ENCODE results near the gene TNS4.

TNS4 gene

DNA sequence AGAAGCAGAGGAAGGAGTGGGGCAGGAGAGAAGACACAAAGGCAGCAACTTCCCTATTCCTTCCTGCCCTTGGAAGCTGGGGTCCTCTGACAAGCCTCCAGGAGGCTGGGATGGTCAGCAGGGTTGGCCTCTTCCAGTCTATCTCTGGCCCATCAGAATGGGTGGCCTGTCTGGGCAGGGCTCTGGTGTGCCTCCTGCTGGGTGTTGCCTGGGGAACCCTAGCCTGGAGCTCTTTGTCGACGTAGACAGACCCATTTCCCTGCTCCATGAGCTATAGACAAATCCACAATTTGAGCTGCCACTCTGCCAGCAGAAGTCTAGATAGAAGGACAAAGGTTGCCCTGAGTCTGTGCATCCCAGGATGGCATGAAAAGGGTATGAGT is 46.8 kb downstream of the TNS4 start:
- Mint-ChIP-seq H3K36me3 (ENCODE audit: low read depth) (peaks cover 48% of the 10 kb centered on the region), H3K27ac (peak overlapping the region; percentile 36 to 98 (median 74)), H3K9me3 (no peaks in the 10 kb centered on the region), H3K4me1 (peaks cover 79% of the 10 kb centered on the region), H3K4me3 (no peak overlapping the region), H3K27me3 (ENCODE audit: low read depth) (peaks cover 11% of the 10 kb centered on the region)
- TF ChIP-seq, protein P1, sequence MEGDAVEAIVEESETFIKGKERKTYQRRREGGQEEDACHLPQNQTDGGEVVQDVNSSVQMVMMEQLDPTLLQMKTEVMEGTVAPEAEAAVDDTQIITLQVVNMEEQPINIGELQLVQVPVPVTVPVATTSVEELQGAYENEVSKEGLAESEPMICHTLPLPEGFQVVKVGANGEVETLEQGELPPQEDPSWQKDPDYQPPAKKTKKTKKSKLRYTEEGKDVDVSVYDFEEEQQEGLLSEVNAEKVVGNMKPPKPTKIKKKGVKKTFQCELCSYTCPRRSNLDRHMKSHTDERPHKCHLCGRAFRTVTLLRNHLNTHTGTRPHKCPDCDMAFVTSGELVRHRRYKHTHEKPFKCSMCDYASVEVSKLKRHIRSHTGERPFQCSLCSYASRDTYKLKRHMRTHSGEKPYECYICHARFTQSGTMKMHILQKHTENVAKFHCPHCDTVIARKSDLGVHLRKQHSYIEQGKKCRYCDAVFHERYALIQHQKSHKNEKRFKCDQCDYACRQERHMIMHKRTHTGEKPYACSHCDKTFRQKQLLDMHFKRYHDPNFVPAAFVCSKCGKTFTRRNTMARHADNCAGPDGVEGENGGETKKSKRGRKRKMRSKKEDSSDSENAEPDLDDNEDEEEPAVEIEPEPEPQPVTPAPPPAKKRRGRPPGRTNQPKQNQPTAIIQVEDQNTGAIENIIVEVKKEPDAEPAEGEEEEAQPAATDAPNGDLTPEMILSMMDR (IDR thresholded peaks at IDR 0.05; ENCODE audit: unreplicated experiment in 3 of 3): no peak

DNA sequence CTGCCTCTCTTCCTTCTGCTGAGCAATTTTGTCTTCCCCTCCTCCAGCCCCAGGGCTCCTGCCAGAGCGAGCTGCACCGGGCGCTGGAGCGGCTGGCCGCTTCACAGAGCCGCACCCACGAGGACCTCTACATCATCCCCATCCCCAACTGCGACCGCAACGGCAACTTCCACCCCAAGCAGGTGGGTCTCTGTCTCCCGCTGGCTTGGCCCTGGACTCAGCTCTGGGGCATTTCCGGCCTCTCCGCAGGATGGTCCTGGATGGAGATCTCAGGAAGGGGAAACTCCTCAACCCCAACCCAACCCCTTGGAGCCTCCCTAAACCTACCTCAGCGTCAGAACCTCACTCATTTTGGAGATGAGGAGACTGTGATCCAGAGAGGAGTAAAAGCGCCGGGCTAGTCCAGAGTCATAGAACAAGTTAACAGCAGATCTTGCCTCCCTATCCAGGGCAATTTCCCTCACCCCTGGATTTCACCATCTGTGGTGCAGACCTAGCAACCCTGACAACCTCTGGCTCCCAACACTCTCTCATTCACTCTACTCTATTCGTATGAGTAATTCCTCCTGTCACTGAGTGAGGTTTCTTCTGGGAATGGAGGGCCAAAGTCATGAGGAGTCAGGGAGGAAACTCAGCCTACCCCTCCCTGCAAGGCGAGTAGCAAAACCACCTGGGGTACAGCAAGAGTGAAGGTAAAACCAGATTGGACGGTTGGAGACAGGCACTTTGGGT is 47.4 kb downstream of the TNS4 start:
- Mint-ChIP-seq H3K27ac (peak overlapping the region; percentile 36 to 98 (median 74)), H3K4me3 (no peak overlapping the region), H3K36me3 (ENCODE audit: low read depth) (peaks cover 48% of the 10 kb centered on the region), H3K4me1 (peaks cover 74% of the 10 kb centered on the region), H3K9me3 (no peaks in the 10 kb centered on the region), H3K27me3 (ENCODE audit: low read depth) (peaks cover 11% of the 10 kb centered on the region)
- TF ChIP-seq, protein P1 (IDR thresholded peaks at IDR 0.05; ENCODE audit: unreplicated experiment in 3 of 3): no peak

DNA sequence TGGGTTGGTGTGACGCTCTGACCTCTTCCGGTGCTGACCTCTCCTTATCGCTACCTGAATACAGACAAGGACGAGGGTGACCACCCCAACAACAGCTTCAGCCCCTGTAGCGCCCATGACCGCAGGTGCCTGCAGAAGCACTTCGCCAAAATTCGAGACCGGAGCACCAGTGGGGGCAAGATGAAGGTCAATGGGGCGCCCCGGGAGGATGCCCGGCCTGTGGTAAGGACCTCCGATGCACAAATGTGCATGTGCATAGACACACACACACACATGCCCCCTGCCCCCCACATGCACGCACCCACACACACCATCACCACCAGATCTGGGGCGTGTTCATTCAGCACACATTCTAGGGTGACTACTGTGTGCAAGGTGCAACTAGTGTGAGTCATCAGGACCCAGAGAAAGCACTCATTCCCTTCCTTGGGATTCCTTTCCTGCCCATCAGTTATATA is 48.5 kb downstream of the TNS4 start:
- peaks cover 74% of the 10 kb centered on the region for H3K4me1 Mint-ChIP-seq
- H3K4me3 Mint-ChIP-seq: no peak overlapping the region
- H3K27ac Mint-ChIP-seq: peak overlapping the region; percentile 63 to 98 (median 78)
- H3K36me3 Mint-ChIP-seq (ENCODE audit: low read depth): peaks cover 46% of the 10 kb centered on the region
- no peaks in the 10 kb centered on the region for H3K9me3 Mint-ChIP-seq
- TF ChIP-seq, protein P1 (IDR thresholded peaks at IDR 0.05; ENCODE audit: unreplicated experiment in 3 of 3): no peak
- H3K27me3 Mint-ChIP-seq (ENCODE audit: low read depth): peaks cover 6% of the 10 kb centered on the region

DNA sequence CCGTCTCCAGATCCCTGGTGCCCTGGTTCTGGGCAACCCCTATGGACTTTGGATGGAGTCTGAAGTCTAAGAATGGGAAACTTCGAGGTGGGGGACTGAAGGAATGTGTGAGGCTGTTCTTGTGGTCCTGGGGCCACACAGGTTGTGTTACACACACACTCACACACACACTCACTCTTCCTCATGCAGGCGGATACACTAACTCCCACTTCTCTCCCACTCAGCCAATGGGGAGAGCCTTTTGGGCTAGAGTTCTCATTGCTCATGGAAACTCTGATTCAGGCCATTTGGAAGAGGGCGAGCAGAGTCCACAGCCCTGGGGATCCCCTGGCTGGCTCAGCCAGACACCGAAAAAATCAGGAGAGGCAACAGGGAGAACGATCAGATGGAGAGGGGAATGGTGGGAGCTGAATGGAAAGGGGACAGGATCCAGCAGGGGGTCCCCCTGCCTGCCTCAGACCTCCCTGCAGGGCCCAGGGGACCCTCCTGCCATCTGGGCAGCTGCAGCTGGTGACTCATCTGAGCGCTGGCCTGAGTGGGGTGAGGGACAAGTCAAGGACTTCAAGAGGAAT is 49.1 kb downstream of the TNS4 start:
- TF ChIP-seq, protein P1 (IDR thresholded peaks at IDR 0.05; ENCODE audit: unreplicated experiment in 3 of 3): no peak
- peak overlapping the region; percentile 78 to 98 (median 84) for H3K27ac Mint-ChIP-seq

DNA sequence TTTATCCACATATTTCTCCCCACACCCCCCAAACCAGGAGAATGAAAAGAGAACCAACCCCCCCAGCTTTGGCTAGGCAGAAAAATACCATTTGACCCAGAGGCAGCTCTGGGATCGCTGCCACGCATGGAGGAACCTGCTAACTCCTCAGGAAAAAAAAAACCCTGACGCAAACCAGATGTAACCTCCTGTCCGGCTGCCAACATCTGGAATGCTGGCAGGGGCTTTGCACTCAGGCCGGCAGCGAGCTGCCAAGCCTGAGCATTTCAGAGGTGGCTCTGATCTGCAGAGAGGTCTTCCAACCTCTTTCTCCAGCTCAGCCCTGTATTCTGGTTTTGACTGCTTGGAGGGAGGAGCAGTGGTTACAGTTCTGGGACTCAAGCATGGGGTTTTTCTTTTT is 50.0 kb downstream of the TNS4 start:
- peak overlapping the region; percentile 85 to 98 (median 94) for H3K27ac Mint-ChIP-seq
- H3K4me1 Mint-ChIP-seq: peaks cover 74% of the 10 kb centered on the region
- peaks cover 33% of the 10 kb centered on the region for H3K36me3 Mint-ChIP-seq (ENCODE audit: low read depth)
- TF ChIP-seq, protein P1 (IDR thresholded peaks at IDR 0.05; ENCODE audit: unreplicated experiment in 3 of 3): no peak
- H3K27me3 Mint-ChIP-seq (ENCODE audit: low read depth): peaks cover 4% of the 10 kb centered on the region
- no peaks in the 10 kb centered on the region for H3K9me3 Mint-ChIP-seq
- H3K4me3 Mint-ChIP-seq: peak overlapping the region; percentile 18 to 77 (median 32)

More for the DNA sequence above, 49.1 kb downstream of the TNS4 start:
- Mint-ChIP-seq H3K9me3 (no peaks in the 10 kb centered on the region), H3K4me1 (peaks cover 74% of the 10 kb centered on the region), H3K4me3 (peak overlapping the region in 2 of 3 experiments; percentile 35 to 43), H3K36me3 (ENCODE audit: low read depth) (peaks cover 40% of the 10 kb centered on the region), H3K27me3 (ENCODE audit: low read depth) (peaks cover 4% of the 10 kb centered on the region)

All from nephron (organoid).